HepG2 (cell line): Measurements from ENCODE around the gene ZNF248. TPM values are rescaled to one million over a fixed set of nuclear protein-coding genes. Genes with fewer than 3 reads are reported as not detected.

Source experiments
- ATAC-seq: fragments of 200-7000 bp; cut with Tn5 transposase; 3 replicates; pipeline ENCODE4 v1.9.1; 2020; ENCODE audit warnings: mild to moderate bottlenecking, moderate library complexity
- BruUV-seq: library from RNA; stranded (reverse); fragments of 400-500 nt; replicated peaks from 2 replicates; lab custom pipeline; 2021; lab: Mats Ljungman, UMichigan
- CTCF ChIA-PET: fragments of 300-600 bp; formaldehyde crosslinking; extraction: SDS; loops from one replicate; lab custom pipeline; 2021; ENCODE audit warnings: low total read pairs, inconsistent platforms, low intra/inter-chr PET ratio; lab: Yijun Ruan, JAX
- POLR2A ChIA-PET: fragments of 350-600 bp; sonication (Branson Sonifier 250); formaldehyde crosslinking; loops from one replicate; lab custom pipeline; 2020; ENCODE audit warnings: antibody characterized with exemption, inconsistent platforms; lab: Yijun Ruan, JAX
- DNase-seq: peaks from one replicate; pipeline ENCODE4 v3.0.0-alpha.2; 2015; ENCODE audit warnings: low spot score
- FAIRE-seq: peaks from 3 replicates; lab custom pipeline; 2011; peaks lifted over from hg19 to GRCh38; lab: Jason Lieb, UNC
- H2AFZ ChIP-seq: one replicate; pipeline ENCODE4 v1.6.1; 2011; ENCODE audit warnings: low read length, inconsistent platforms
- H3K27ac ChIP-seq: fragments of 300-600 bp; 3 replicates; pipeline ENCODE4 v1.8.0; 2011; ENCODE audit warnings: mixed run types, mild to moderate bottlenecking, mixed read lengths, low read length, inconsistent platforms; ENCODE audit not compliant: insufficient read depth; ENCODE audit errors: extremely low read length
- H3K27me3 ChIP-seq, 2 experiments: fragments of 200-600 bp in 1 of 2; 2 replicates in 1 of 2; 3 replicates in 1 of 2; pipeline versions ENCODE4 v1.6.0 to v1.8.0; 2011; ENCODE audit warnings: low read length in 2 of 2, mild to moderate bottlenecking in 2 of 2, moderate library complexity in 2 of 2, inconsistent platforms in 1 of 2; ENCODE audit not compliant: insufficient read depth in 2 of 2, control insufficient read depth in 1 of 2
- H3K36me3 ChIP-seq, 2 experiments: fragments of 200-600 bp in 1 of 2; replicated peaks in 1 of 2; 2 replicates in 1 of 2; 3 replicates in 1 of 2; pipeline versions ENCODE4 v1.5.1 to v1.8.0; 2011; ENCODE audit warnings: low read length in 2 of 2, inconsistent platforms in 1 of 2; ENCODE audit not compliant: insufficient read depth in 2 of 2, control insufficient read depth in 1 of 2
- H3K4me1 ChIP-seq: 2 replicates; pipeline ENCODE4 v1.5.1; 2012; ENCODE audit warnings: low read length, inconsistent platforms; ENCODE audit not compliant: insufficient read depth
- H3K4me2 ChIP-seq: 2 replicates; pipeline ENCODE4 v1.6.0; 2011; ENCODE audit warnings: low read depth, low read length, inconsistent platforms
- H3K4me3 ChIP-seq, 3 experiments: fragments of 200-600 bp in 1 of 3; sonication (generic), shearing (Covaris generic) in 1 of 3; replicated peaks in 1 of 3; 2 replicates each; pipeline ENCODE4 v1.5.1; 2011 to 2016; ENCODE audit warnings: low read length in 3 of 3, inconsistent platforms in 2 of 3, low read depth in 2 of 3, mild to moderate bottlenecking in 2 of 3, control low read depth in 1 of 3, mixed read lengths in 1 of 3; ENCODE audit not compliant: insufficient read depth in 1 of 3
- H3K79me2 ChIP-seq: one replicate; pipeline ENCODE4 v1.6.1; 2011; ENCODE audit warnings: low read length, inconsistent platforms; ENCODE audit not compliant: insufficient read depth
- H3K9ac ChIP-seq: 2 replicates; pipeline ENCODE4 v1.6.0; 2011; ENCODE audit warnings: mild to moderate bottlenecking, low read depth, low read length, inconsistent platforms; ENCODE audit not compliant: insufficient read depth
- H3K9me3 ChIP-seq: 2 replicates; pipeline ENCODE4 v1.5.1; 2012; ENCODE audit warnings: mild to moderate bottlenecking, low read length
- H4K20me1 ChIP-seq: 2 replicates; pipeline ENCODE4 v1.6.0; 2011; ENCODE audit warnings: inconsistent platforms, mild to moderate bottlenecking, low read length, moderate library complexity; ENCODE audit not compliant: insufficient read depth
- CCDC6 ChIP-seq: sonication (generic); formaldehyde crosslinking; IDR thresholded peaks from 2 replicates; pipeline ENCODE4 v1.8.1; 2022; ENCODE audit warnings: mild to moderate bottlenecking, missing genetic modification reagents, moderate library complexity
- CHCHD3 ChIP-seq: sonication (generic); formaldehyde crosslinking; IDR thresholded peaks from 2 replicates; pipeline ENCODE4 v1.8.0; 2022; ENCODE audit warnings: mild to moderate bottlenecking, missing genetic modification reagents, moderate library complexity
- DNMT3B ChIP-seq: conservative IDR thresholded peaks from 2 replicates; pipeline ENCODE4 v1.6.1; 2016; ENCODE audit warnings: missing biosample characterization, control low read depth
- EZH2 ChIP-seq: conservative IDR thresholded peaks from 2 replicates; pipeline ENCODE4 v1.6.1; 2012; ENCODE audit warnings: mild to moderate bottlenecking, low read depth, low read length, moderate library complexity
- IRF2 ChIP-seq: IDR thresholded peaks from 2 replicates; pipeline ENCODE4 v1.6.1; 2018; ENCODE audit warnings: missing genetic modification reagents, missing compliant biosample characterization
- KLF15 ChIP-seq: sonication (generic); formaldehyde crosslinking; IDR thresholded peaks from 2 replicates; pipeline ENCODE4 v1.8.1; 2023; ENCODE audit warnings: borderline replicate concordance, mild to moderate bottlenecking, inconsistent platforms, missing genetic modification reagents, mixed read lengths
- MIXL1 ChIP-seq: IDR thresholded peaks from 2 replicates; pipeline ENCODE4 v1.6.1; 2016
- NR2C2 ChIP-seq: sonication (generic); formaldehyde crosslinking; IDR thresholded peaks from 2 replicates; pipeline ENCODE4 v1.4.0; 2020; ENCODE audit warnings: missing genetic modification reagents, mild to moderate bottlenecking, moderate library complexity, borderline replicate concordance
- NR2F2 ChIP-seq: IDR thresholded peaks from 2 replicates; pipeline ENCODE4 v1.6.1; 2012; ENCODE audit warnings: low read depth, inconsistent platforms, borderline replicate concordance
- RBAK ChIP-seq: sonication (generic); formaldehyde crosslinking; IDR thresholded peaks from 2 replicates; pipeline ENCODE4 v1.5.1; 2020; ENCODE audit warnings: mild to moderate bottlenecking, missing genetic modification reagents
- SIN3A ChIP-seq: IDR thresholded peaks from 2 replicates; pipeline ENCODE4 v1.6.1; 2011; ENCODE audit warnings: low read depth, mild to moderate bottlenecking, control low read depth, low read length, borderline replicate concordance
- STAG1 ChIP-seq: sonication (generic); formaldehyde crosslinking; IDR thresholded peaks from 2 replicates; pipeline ENCODE4 v1.4.0; 2020; ENCODE audit warnings: missing genetic modification reagents
- STAT5B ChIP-seq: sonication (generic); formaldehyde crosslinking; IDR thresholded peaks from 2 replicates; pipeline ENCODE4 v1.4.0; 2020; ENCODE audit warnings: missing genetic modification reagents
- TBL1XR1 ChIP-seq: fragments of 150-350 bp; IDR thresholded peaks from 2 replicates; pipeline ENCODE4 v1.6.1; 2014; ENCODE audit warnings: borderline replicate concordance, low read length; ENCODE audit not compliant: partially characterized antibody
- TRIM24 ChIP-seq: sonication (generic); formaldehyde crosslinking; IDR thresholded peaks from 2 replicates; pipeline ENCODE4 v1.8.0; 2022; ENCODE audit warnings: mild to moderate bottlenecking, missing genetic modification reagents
- ZBTB14 ChIP-seq: sonication (generic); formaldehyde crosslinking; IDR thresholded peaks from 2 replicates; pipeline ENCODE4 v1.4.0; 2020; ENCODE audit warnings: missing genetic modification reagents
- ZBTB42 ChIP-seq: sonication (generic); formaldehyde crosslinking; IDR thresholded peaks from 2 replicates; pipeline ENCODE4 v1.5.0; 2020; ENCODE audit warnings: mild to moderate bottlenecking, missing genetic modification reagents
- ZBTB7A ChIP-seq: sonication (generic); formaldehyde crosslinking; IDR thresholded peaks from 2 replicates; pipeline ENCODE4 v1.8.0; 2022; ENCODE audit warnings: mild to moderate bottlenecking, missing genetic modification reagents
- ZNF414 ChIP-seq: sonication (generic); formaldehyde crosslinking; IDR thresholded peaks from 2 replicates; pipeline ENCODE4 v1.5.0; 2020; ENCODE audit warnings: missing genetic modification reagents
- ZNF607 ChIP-seq: sonication (generic); formaldehyde crosslinking; IDR thresholded peaks from 2 replicates; pipeline ENCODE4 v1.5.1; 2020; ENCODE audit warnings: missing genetic modification reagents, mild to moderate bottlenecking, borderline replicate concordance
- ZNF749 ChIP-seq: sonication (generic); formaldehyde crosslinking; IDR thresholded peaks from 2 replicates; pipeline ENCODE4 v1.8.0; 2022; ENCODE audit warnings: mild to moderate bottlenecking, missing genetic modification reagents, moderate library complexity, borderline replicate concordance
- ZNF784 ChIP-seq: sonication (generic); formaldehyde crosslinking; IDR thresholded peaks from 2 replicates; pipeline ENCODE4 v1.5.1; 2020; ENCODE audit warnings: missing genetic modification reagents, mild to moderate bottlenecking, borderline replicate concordance
- ZNF883 ChIP-seq: sonication (generic); formaldehyde crosslinking; IDR thresholded peaks from 2 replicates; pipeline ENCODE4 v1.5.1; 2020; ENCODE audit warnings: mild to moderate bottlenecking, missing genetic modification reagents; ENCODE audit errors: not compliant biosample characterization
- ZSCAN9 ChIP-seq: IDR thresholded peaks from 2 replicates; pipeline ENCODE4 v1.6.1; 2016; ENCODE audit warnings: borderline replicate concordance
- WGBS: methylation state at CpG from one replicate; pipeline ENCODE4 v1.1.6; 2017; ENCODE audit warnings: low lambda C conversion rate; 5-methylcytosine and 5-hydroxymethylcytosine counted together
- in situ Hi-C: cut with HindIII; loops from 2 replicates; pipeline ENCODE4 v1.10.0; 2017; ENCODE audit warnings: low pct_unique_long_range_greater_than_20kb; ENCODE audit not compliant: extremely low pct_ligation_motif_present
- intact Hi-C: fragments of 100-400 bp; cut with micrococcal nuclease; formaldehyde crosslinking; loops from one replicate; pipeline ENCODE4 v1.10.0; 2022; ENCODE audit not compliant: unreplicated experiment
- polyA plus RNA-seq, 8 experiments: library from polyadenylated mRNA; depleted of rRNA in 3 of 8; stranded (reverse) in 7 of 8; unstranded in 1 of 8; fragments of >200 nt; fragmentation: Illumina TruSeq in 4 of 8; extraction: Trizol in 4 of 8; gene quantifications; 2 replicates each; pipeline versions ENCODE4 v1.2.1 to v1.2.3, GENCODE V29; 2011 to 2016; ENCODE audit warnings: low read depth in 4 of 8, missing spikeins in 1 of 8, mixed read lengths in 1 of 8; ENCODE audit not compliant: insufficient read depth in 1 of 8
- total RNA-seq, 5 experiments: library from RNA; depleted of rRNA; stranded (reverse); fragments of >200 nt; fragmentation: Illumina TruSeq; extraction: Trizol; gene quantifications; 2 replicates each; pipeline ENCODE4 v1.2.3, GENCODE V29; 2016; ENCODE audit warnings: low read depth in 1 of 5

Gene ZNF248
- total and polyA plus RNA-seq, 2 of the 13 experiments (the other 11 are each of a cell fraction or from before 2014, with no cell fraction given), result 12.8 to 13.3 TPM

- H3K4me3 ChIP-seq, result peak overlapping the region; percentile 71 to 91 (median 73)
- peaks cover 7% of the 10 kb centered on the region; the same call in 1 of the 2 replicates for H3K9me3 ChIP-seq
- no peaks in the 10 kb centered on the region; a peak in 2 of 5 replicates for H3K27me3 ChIP-seq
- in situ Hi-C loops, result no loop called here
- ChIA-PET CTCF (no interaction called here), POLR2A (interaction anchor here (1.0 to 1.5 kb wide), 5 partner anchors 9 to 104 kb away, joined by 3 to 5 read pairs (median 3); no protein-coding TSS in a partner anchor)
- H3K4me2 ChIP-seq, result peak overlapping the region; percentile 97
- no peaks in the 10 kb centered on the region for H4K20me1 ChIP-seq
- peak overlapping the region; percentile 98 for H3K27ac ChIP-seq
- DNase-seq (no peak), FAIRE-seq (no peak), ATAC-seq (no peak; the same call in 1 of the 3 replicates)
- peaks cover 43% of the 10 kb centered on the region for H3K79me2 ChIP-seq
- WGBS, result 0% methylated on average over 15 of the region's 16 CpGs
- peaks cover 0 to 13% of the 10 kb centered on the region in 2 experiments; a peak in 2 of 5 replicates for H3K36me3 ChIP-seq
- no peak overlapping the region for H2AFZ ChIP-seq
- TSS peak; percentile 76 for BruUV-seq
- H3K4me1 ChIP-seq, result peaks cover 53% of the 10 kb centered on the region
- intact Hi-C loops, result loop anchor here (5.0 to 10.0 kb wide), 3 partner anchors 45 to 158 kb away; partner anchors contain the start of genes ZNF25 and ZNF33A
- H3K9ac ChIP-seq, result peak overlapping the region; percentile 93
- no peak for TF ChIP-seq SIN3A
- TF ChIP-seq CCDC6 (CRISPR knock-in tag), result 0 out of 2 replicates have a peak, but pooled peaks have one; percentile 33
- TF ChIP-seq STAT5B, result no peak
- no peak for TF ChIP-seq STAG1 (CRISPR knock-in tag)
- no peak for TF ChIP-seq ZNF883 (CRISPR knock-in tag)
- no peak for TF ChIP-seq TBL1XR1
- TF ChIP-seq NR2F2, result no peak
- TF ChIP-seq ZBTB42 (CRISPR knock-in tag), result no peak
- no peak for TF ChIP-seq ZSCAN9 (CRISPR knock-in tag)
- TF ChIP-seq DNMT3B (CRISPR knock-in tag), result no peak
- no peak for TF ChIP-seq KLF15
- TF ChIP-seq ZNF414 (CRISPR knock-in tag), result peak; percentile 2; the same call in 1 of the 2 replicates
- no peak for TF ChIP-seq TRIM24 (CRISPR knock-in tag)
- no peak for TF ChIP-seq ZBTB7A (CRISPR knock-in tag)
- no peak for TF ChIP-seq NR2C2 (CRISPR knock-in tag)
- no peak for TF ChIP-seq MIXL1
- no peak for TF ChIP-seq IRF2 (CRISPR knock-in tag)
- TF ChIP-seq ZNF749 (CRISPR knock-in tag), result no peak
- TF ChIP-seq RBAK, result no peak
- no peak for TF ChIP-seq ZBTB14
- TF ChIP-seq ZNF607 (CRISPR knock-in tag), result 0 out of 2 replicates have a peak, but pooled peaks have one; percentile 13
- TF ChIP-seq CHCHD3 (CRISPR knock-in tag), result no peak
- TF ChIP-seq ZNF784 (CRISPR knock-in tag), result no peak
- no peak for TF ChIP-seq EZH2
Observed at GRCh38 chr10:37856881-37857286, 526 bp downstream of the ZNF248 start.
